H1 (cell line): Measurements from ENCODE around the gene APEX2.

Source experiments
- EZH2 ChIP-seq: fragments of 200-600 bp; sonication (generic); IDR thresholded peaks from 2 replicates; pipeline ENCODE4 v1.7.1; 2012; ENCODE audit warnings: low read depth, mild to moderate bottlenecking, moderate library complexity, low read length, inconsistent platforms; ENCODE audit not compliant: severe bottlenecking
- POLR2A ChIP-seq, 2 experiments: IDR thresholded peaks; 1 replicate in 1 of 2; 2 replicates in 1 of 2; pipeline ENCODE4 v1.6.1; 2011; ENCODE audit warnings: low read depth in 2 of 2, low read length in 2 of 2, mild to moderate bottlenecking in 2 of 2; ENCODE audit errors: control extremely low read depth in 1 of 2
- TAF7 ChIP-seq: optimal IDR thresholded peaks from 2 replicates; pipeline ENCODE3; 2011; ENCODE audit warnings: low read depth, mild to moderate bottlenecking, inconsistent platforms, low read length, moderate library complexity, borderline replicate concordance

DNA sequence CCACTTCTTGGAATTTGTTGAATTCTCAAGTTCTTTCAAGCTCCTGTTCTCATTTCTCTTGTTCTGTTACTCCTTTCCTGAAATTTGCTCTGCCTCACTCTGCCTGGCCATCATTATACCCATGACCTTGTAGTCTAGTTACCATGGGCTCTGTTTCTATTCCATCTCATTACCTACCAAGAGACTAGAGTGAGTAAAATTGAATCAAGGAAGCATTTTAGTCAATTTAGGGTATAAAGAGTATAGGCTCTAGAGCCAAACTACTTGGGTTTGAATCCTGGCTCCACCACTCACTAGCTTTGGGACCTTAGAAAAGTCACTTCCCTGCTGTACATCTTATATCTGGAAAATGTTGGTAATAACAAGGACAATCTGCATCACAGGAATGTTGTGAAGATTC lies 28.4 kb downstream of the APEX2 start:
- no peak for TF ChIP-seq EZH2
- no peak for TF ChIP-seq TAF7
- no peak for TF ChIP-seq POLR2A (IDR thresholded peaks at IDR 0.05; ENCODE audit: control extremely low read depth in 1 of 2, low read depth in 2 of 2, low read length in 2 of 2)
